Measurements from ENCODE around the gene AKAP9. TPM values are rescaled to one million over a fixed set of nuclear protein-coding genes. Genes with fewer than 3 reads are reported as not detected.

AKAP9 gene
- total and polyA plus RNA-seq, 9 of the 15 experiments (the other 6 are each of a cell fraction or from before 2014, with no cell fraction given): 25.5 to 80.9 (median 46.3) TPM

DNA sequence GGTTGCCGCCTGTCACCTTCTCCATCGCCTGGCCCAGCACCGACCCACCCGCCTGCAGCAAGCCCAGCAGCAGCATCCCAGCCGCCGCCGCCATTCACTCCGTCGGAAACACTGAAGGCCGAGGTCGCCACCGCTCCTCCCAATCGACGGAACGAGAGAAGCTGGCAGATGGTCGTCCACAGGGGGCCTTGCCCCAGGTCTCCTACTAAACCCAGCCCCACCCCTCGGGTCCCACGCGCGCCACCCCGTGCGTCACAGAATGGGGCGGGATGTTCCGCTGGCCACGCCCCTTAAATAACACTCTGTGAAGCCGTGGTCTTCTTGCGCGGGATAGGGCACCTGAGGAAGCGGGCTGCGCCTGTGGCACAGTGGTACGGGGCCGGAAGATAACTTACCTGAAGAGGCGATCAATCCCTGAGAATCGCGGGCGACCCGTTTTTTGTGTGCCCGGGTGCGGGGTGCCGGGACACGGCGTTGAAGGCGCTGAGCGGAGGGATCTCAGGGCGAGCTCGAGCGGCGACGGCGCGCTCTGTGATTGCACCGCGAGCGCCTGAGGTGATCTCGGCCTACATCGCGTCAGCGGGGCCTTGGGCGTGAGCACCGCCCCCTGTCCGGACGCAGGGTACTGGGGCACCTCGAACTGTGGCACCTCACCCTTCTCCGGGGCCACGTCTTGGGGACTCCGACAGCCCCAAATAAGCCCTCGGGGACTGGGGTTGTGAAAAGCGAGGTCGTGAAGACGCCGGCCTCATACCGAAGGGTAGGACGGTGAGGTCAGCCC lies 193.8 kb downstream of the AKAP9 start, which contains the start of gene CYP51A1 (continued):
- TF ChIP-seq TAL1 (IDR thresholded peaks at IDR 0.05) (peak; percentile 21), PML (IDR thresholded peaks at IDR 0.05; ENCODE audit: low read length) (peak; percentile 87), SRSF7 (optimal IDR thresholded peaks at IDR 0.05; ENCODE audit: low read depth, low read length) (no peak), TEAD1 (CRISPR knock-in tag; IDR thresholded peaks at IDR 0.05) (peak; percentile 30 to 58; a peak in 2 of 4 replicates), CBX8 (IDR thresholded peaks at IDR 0.05; ENCODE audit: borderline replicate concordance, extremely low read depth, low read depth, low read length, poor library complexity, severe bottlenecking) (no peak), ZNF165 (CRISPR knock-in tag; IDR thresholded peaks at IDR 0.05; ENCODE audit: borderline replicate concordance) (no peak), KLF16 (IDR thresholded peaks at IDR 0.05) (no peak), KDM5B (IDR thresholded peaks at IDR 0.05; ENCODE audit: insufficient replicate concordance, low read depth, low read length) (peak; percentile 93), NR2F6 (CRISPR knock-in tag; IDR thresholded peaks at IDR 0.05) (no peak), ZNF274 (IDR thresholded peaks at IDR 0.05; ENCODE audit: borderline replicate concordance, low read depth, low read length) (no peak), STAT5B (CRISPR knock-in tag; IDR thresholded peaks at IDR 0.05) (no peak), RAD51 (IDR thresholded peaks at IDR 0.05; ENCODE audit: borderline replicate concordance, low read depth) (peak; percentile 36; the same call in 1 of the 2 replicates), ZNF23 (CRISPR knock-in tag; IDR thresholded peaks at IDR 0.05) (no peak), ZNF184 (CRISPR knock-in tag; IDR thresholded peaks at IDR 0.05) (no peak)
- TF ChIP-seq, protein P1, sequence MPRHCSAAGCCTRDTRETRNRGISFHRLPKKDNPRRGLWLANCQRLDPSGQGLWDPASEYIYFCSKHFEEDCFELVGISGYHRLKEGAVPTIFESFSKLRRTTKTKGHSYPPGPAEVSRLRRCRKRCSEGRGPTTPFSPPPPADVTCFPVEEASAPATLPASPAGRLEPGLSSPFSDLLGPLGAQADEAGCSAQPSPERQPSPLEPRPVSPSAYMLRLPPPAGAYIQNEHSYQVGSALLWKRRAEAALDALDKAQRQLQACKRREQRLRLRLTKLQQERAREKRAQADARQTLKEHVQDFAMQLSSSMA (CRISPR knock-in tag; IDR thresholded peaks at IDR 0.05): peak; percentile 21; the same call in 1 of the 2 replicates
- TF ChIP-seq, protein P2, sequence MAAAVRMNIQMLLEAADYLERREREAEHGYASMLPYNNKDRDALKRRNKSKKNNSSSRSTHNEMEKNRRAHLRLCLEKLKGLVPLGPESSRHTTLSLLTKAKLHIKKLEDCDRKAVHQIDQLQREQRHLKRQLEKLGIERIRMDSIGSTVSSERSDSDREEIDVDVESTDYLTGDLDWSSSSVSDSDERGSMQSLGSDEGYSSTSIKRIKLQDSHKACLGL (CRISPR knock-in tag; IDR thresholded peaks at IDR 0.05; ENCODE audit: borderline replicate concordance, poor library complexity, severe bottlenecking): no peak
- TF ChIP-seq, protein P3, sequence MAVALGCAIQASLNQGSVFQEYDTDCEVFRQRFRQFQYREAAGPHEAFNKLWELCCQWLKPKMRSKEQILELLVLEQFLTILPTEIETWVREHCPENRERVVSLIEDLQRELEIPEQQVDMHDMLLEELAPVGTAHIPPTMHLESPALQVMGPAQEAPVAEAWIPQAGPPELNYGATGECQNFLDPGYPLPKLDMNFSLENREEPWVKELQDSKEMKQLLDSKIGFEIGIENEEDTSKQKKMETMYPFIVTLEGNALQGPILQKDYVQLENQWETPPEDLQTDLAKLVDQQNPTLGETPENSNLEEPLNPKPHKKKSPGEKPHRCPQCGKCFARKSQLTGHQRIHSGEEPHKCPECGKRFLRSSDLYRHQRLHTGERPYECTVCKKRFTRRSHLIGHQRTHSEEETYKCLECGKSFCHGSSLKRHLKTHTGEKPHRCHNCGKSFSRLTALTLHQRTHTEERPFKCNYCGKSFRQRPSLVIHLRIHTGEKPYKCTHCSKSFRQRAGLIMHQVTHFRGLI (CRISPR knock-in tag; IDR thresholded peaks at IDR 0.05): no peak
- TF ChIP-seq, protein P4, sequence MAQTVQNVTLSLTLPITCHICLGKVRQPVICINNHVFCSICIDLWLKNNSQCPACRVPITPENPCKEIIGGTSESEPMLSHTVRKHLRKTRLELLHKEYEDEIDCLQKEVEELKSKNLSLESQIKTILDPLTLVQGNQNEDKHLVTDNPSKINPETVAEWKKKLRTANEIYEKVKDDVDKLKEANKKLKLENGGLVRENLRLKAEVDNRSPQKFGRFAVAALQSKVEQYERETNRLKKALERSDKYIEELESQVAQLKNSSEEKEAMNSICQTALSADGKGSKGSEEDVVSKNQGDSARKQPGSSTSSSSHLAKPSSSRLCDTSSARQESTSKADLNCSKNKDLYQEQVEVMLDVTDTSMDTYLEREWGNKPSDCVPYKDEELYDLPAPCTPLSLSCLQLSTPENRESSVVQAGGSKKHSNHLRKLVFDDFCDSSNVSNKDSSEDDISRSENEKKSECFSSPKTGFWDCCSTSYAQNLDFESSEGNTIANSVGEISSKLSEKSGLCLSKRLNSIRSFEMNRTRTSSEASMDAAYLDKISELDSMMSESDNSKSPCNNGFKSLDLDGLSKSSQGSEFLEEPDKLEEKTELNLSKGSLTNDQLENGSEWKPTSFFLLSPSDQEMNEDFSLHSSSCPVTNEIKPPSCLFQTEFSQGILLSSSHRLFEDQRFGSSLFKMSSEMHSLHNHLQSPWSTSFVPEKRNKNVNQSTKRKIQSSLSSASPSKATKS (CRISPR knock-in tag; IDR thresholded peaks at IDR 0.05): no peak
- TF ChIP-seq, protein P5, sequence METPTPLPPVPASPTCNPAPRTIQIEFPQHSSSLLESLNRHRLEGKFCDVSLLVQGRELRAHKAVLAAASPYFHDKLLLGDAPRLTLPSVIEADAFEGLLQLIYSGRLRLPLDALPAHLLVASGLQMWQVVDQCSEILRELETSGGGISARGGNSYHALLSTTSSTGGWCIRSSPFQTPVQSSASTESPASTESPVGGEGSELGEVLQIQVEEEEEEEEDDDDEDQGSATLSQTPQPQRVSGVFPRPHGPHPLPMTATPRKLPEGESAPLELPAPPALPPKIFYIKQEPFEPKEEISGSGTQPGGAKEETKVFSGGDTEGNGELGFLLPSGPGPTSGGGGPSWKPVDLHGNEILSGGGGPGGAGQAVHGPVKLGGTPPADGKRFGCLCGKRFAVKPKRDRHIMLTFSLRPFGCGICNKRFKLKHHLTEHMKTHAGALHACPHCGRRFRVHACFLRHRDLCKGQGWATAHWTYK (CRISPR knock-in tag; IDR thresholded peaks at IDR 0.05): peak; percentile 60; the same call in 1 of the 2 replicates
